ENCODE results near the gene GNAS. TPM values are rescaled to one million over a fixed set of nuclear protein-coding genes. Genes with fewer than 3 reads are reported as not detected.

Gene GNAS
- total RNA-seq: 483 TPM
- polyA plus RNA-seq: 784 TPM

DNA sequence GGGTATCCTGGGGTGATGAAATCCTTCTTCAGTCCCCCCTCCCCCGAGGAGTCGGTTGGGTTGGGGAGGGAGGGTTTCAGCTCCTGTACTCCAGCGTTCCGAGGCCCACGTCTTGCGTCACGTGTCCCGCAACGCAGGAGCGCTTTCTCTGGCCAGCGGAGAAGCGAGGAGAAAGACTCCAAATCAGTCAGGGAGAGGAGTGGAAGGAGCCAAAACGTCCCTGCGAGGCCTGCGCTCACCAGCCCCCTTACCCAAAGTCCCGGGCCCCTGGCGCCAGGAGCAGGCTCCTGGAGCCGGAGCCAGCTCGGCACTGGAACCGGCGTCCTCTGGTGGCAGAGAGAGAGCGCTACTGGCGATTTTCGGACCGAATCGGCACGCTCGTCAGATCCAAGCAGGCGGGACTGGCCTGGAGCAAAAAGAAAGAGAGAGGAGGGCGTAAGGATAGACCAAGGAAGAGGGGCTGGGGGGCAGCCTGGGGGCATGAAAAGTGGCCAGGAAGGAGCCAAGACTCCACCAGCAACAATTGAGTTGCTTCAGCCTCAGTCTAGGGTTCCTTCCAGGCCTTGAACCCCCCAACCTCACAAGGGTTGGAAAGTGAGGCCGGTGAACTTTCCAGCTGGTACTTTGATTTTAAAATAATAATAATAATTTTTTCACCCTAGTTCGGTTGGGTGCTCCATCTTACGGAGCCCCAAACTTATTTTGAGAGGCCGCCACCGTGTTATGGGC, at the start of gene GNAS:
GNAS (plus strand) TSS at position 174 of the 729 bp plus-strand sequence.
- Histone ChIP-seq H3K4me3 (ENCODE audit: low read depth, low read length) (peak within 1 kb of the TSS; percentile 1), H3K27ac (ENCODE audit: low read depth) (no peak within 1 kb of the TSS), H3K4me1 (ENCODE audit: insufficient read depth) (no peaks in the 10 kb centered on the region), H3K36me3 (ENCODE audit: insufficient read depth) (no peaks in the 10 kb centered on the region)
- no peak for DNase-seq (ENCODE audit: extremely low spot score)
- WGBS: 36% methylated on average over 35 of the region's 35 CpGs

DNA sequence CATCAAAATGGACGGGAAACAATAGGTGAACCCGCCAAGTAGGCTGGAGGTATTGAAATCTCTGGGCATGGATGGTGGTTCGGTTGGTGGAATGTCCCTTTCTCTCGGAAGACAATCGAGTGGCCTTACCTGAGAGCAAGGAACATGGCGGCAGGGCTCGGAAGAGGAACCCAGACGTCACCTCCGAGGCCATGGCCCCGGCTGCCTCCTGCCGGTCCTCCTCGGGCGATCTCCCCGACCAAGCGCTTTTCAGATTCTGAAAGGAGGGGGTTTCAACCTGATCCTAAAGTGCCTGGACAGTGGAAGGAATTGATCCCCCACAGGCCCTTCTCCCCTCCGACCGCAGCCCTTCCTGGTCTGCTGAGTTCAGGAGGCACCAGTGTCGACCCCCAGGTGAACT, 49.0 kb upstream of the GNAS start:
- no peak overlapping the region for H3K27ac ChIP-seq (ENCODE audit: low read depth)
- no peak for DNase-seq (ENCODE audit: extremely low spot score)
- no peaks in the 10 kb centered on the region for H3K4me1 ChIP-seq (ENCODE audit: insufficient read depth)
- no peaks in the 10 kb centered on the region for H3K36me3 ChIP-seq (ENCODE audit: insufficient read depth)
- WGBS: 93% methylated on average over 18 of the region's 18 CpGs
- H3K4me3 ChIP-seq (ENCODE audit: low read depth, low read length): no peak overlapping the region

DNA sequence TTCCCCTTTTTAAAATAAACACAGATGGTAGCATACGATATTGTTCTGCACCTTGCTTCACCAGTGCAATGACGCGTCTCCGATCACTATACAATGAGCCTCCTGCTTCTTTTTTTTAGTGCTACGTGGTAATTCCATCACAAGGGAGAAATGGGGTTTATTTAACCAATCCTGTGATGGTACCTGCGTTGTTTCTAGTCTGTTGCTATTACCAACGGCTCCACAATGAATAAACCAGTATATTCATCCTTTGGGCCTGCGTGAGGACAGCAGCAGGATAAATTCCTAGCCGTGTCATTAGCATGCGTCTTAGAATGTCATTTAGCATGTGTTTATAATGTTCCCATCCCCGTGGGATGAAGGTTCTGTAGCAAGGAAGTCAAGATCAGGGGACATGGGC, 44.7 kb upstream of the GNAS start:
- Histone ChIP-seq H3K4me1 (ENCODE audit: insufficient read depth) (no peaks in the 10 kb centered on the region), H3K27ac (ENCODE audit: low read depth) (no peak overlapping the region), H3K36me3 (ENCODE audit: insufficient read depth) (no peaks in the 10 kb centered on the region), H3K4me3 (ENCODE audit: low read depth, low read length) (no peak overlapping the region)
- no peak for DNase-seq (ENCODE audit: extremely low spot score)
- 79% methylated on average over 11 of the region's 11 CpGs for WGBS

DNA sequence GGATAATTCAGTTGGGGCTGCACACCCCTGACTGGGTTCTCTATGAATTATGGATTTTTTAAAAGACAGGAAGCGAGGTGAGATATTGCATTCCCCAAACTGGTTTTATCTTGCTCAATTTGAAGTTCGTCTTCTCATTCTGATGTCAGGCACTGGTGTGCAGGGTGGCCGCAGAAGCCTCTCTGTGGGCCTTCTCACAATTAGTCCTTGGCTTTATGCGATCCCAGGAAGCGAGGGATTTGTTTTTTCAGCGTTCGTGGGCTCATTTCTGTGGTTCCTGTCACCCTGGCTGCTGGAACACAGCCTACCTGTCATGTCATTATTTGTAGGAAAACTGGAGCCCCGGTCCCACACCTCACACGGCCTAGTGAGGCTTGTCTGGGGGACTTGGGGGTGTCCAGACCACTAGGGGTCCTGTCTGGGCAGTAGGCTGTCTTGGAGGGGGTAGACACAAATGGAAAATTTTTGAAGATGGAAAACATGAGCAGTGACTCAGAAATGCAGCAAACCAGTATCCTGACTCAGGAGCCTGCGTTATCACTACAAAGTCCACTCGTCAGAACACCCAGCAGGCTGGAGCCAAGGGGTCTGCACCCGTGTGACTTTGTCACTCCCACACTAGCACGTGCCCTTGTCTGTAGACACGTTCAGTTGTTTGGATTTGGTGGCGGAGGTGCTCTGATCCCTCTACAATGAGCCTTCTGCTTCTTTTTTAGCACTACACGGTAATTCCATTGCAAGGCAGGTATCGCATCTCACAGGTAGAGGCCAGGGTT, 44.1 kb upstream of the GNAS start:
- H3K36me3 ChIP-seq (ENCODE audit: insufficient read depth): no peaks in the 10 kb centered on the region
- H3K4me3 ChIP-seq (ENCODE audit: low read depth, low read length): no peak overlapping the region
- no peak for DNase-seq (ENCODE audit: extremely low spot score)
- 62% methylated on average over 17 of the region's 17 CpGs for WGBS
- no peaks in the 10 kb centered on the region for H3K4me1 ChIP-seq (ENCODE audit: insufficient read depth)
- H3K27ac ChIP-seq (ENCODE audit: low read depth): no peak overlapping the region

DNA sequence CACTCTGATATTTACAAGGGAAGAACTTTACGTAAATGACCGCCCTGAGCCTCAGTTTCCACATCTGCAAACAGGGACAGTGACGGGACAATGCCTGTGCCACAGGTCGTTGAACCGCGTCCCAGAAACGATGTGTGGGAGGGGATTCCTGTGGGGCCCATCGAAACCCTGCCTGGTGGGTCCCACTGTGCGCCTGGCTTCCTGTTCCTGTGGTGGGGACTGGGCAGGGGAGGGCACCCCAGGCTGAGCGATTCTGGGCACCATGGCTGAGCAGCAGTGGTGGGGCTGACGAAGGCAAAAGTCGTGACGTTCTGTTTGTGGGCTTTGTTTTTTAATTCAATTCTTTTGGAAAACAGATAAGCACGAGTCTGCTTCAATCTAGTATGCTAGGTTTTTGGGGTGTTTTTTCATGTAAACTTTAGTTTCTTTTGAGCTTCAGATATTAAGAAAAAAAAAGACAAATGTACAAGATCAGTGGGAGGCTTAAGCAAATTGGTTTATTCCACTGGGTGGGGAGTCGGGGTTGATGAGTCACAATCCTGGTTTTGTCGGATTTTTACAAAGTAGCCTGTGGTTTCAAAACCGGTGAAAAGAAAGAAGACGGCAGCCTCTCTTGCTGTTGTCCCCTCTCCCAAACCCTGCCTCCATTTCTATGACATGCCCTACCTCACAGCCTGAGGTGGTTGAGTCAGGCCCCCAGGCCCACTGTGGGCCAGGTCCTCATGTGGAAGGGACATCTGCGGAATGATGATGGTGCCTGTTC, 42.2 kb upstream of the GNAS start:
- Histone ChIP-seq H3K4me3 (ENCODE audit: low read depth, low read length) (no peak overlapping the region), H3K4me1 (ENCODE audit: insufficient read depth) (no peaks in the 10 kb centered on the region), H3K27ac (ENCODE audit: low read depth) (no peak overlapping the region), H3K36me3 (ENCODE audit: insufficient read depth) (no peaks in the 10 kb centered on the region)
- DNase-seq (ENCODE audit: extremely low spot score): no peak
- WGBS: 80% methylated on average over 19 of the region's 19 CpGs

DNA sequence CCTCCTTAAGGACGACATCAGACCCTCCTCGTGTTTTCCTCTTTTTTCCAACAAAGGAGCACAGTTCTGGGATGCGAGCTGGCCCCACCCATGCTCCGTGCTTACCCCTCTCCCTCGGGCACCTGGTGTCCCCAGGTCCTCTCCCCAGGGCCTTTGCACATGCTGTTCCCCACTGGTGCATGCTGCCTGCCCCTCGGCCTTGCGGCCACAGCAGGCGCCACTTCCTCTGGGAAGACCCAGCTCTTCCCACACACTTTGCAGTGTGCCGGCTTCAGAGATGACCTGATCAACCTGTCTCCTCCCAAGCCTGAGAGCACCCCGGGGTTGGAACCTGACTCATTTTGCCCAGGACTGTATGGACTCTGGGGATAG, 41.7 kb upstream of the GNAS start:
- 89% methylated on average over 10 of the region's 10 CpGs for WGBS
- Histone ChIP-seq H3K4me1 (ENCODE audit: insufficient read depth) (no peaks in the 10 kb centered on the region), H3K4me3 (ENCODE audit: low read depth, low read length) (no peak overlapping the region), H3K36me3 (ENCODE audit: insufficient read depth) (no peaks in the 10 kb centered on the region), H3K27ac (ENCODE audit: low read depth) (no peak overlapping the region)
- no peak for DNase-seq (ENCODE audit: extremely low spot score)

DNA sequence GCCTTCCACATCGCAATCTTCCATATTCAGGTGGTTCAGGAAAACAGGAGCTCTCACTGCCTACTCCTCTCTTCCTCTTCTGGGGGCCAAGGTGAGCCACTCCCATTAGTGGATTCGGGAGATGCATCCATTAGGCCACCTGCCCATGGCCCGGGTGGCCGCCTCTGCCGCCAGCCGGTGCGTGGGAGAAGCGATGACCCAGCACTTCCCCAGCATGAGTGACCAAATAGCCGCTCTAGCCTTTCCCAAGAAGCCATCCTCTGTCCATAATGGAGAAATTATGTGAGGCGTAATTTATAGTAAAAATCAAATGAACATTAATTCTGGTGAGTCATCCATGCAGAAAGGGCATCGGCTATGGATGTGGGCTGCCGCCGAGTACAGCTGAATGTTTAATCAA, 41.2 kb upstream of the GNAS start:
- Histone ChIP-seq H3K4me3 (ENCODE audit: low read depth, low read length) (no peak overlapping the region), H3K36me3 (ENCODE audit: insufficient read depth) (no peaks in the 10 kb centered on the region), H3K4me1 (ENCODE audit: insufficient read depth) (no peaks in the 10 kb centered on the region), H3K27ac (ENCODE audit: low read depth) (no peak overlapping the region)
- DNase-seq (ENCODE audit: extremely low spot score): no peak
- WGBS: 93% methylated on average over 13 of the region's 13 CpGs

DNA sequence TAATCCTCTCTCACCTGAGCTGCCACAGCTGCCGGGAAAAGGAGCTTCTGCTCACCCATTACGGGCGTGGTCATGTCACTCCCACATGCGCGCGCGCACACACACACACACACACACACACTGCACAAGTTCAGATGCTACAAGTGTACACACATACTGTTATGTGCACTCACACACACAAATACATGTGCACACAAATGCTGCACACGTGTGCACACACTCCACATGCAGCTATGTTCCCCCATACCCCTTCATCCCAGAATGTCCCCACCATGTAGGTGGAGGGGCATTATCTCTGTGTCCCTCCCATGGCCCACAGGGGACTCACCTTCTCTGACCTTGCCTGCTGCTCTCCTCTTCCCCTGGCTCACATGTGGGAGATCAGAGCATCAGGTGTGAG, 39.1 kb upstream of the GNAS start:
- no peak for DNase-seq (ENCODE audit: extremely low spot score)
- Histone ChIP-seq H3K4me3 (ENCODE audit: low read depth, low read length) (no peak overlapping the region), H3K27ac (ENCODE audit: low read depth) (no peak overlapping the region), H3K4me1 (ENCODE audit: insufficient read depth) (no peaks in the 10 kb centered on the region), H3K36me3 (ENCODE audit: insufficient read depth) (no peaks in the 10 kb centered on the region)
- WGBS: 88% methylated on average over 8 of the region's 8 CpGs

DNA sequence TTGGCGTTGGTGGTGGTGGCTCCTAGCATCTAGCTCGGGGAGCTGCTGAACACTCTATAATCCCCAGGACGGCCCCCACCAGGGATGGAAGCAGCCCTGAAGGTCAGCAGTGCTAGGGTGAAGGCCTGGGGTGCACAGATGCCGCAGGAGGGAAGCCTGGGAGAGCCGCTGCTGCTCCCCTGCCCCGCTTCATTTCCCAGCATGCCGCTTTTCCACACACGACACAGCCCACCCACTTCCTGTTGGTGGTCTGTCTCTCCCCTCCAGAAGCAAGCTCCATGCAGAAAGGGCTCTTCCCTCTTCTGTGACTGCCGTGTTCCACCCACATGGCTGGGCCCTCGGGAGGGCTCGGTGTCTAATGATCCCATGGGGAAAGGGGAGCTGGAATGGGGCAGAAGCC, 37.1 kb upstream of the GNAS start:
- no peak for DNase-seq (ENCODE audit: extremely low spot score)
- Histone ChIP-seq H3K27ac (ENCODE audit: low read depth) (no peak overlapping the region), H3K4me1 (ENCODE audit: insufficient read depth) (no peaks in the 10 kb centered on the region), H3K36me3 (ENCODE audit: insufficient read depth) (no peaks in the 10 kb centered on the region), H3K4me3 (ENCODE audit: low read depth, low read length) (no peak overlapping the region)
- WGBS: 73% methylated on average over 11 of the region's 11 CpGs

DNA sequence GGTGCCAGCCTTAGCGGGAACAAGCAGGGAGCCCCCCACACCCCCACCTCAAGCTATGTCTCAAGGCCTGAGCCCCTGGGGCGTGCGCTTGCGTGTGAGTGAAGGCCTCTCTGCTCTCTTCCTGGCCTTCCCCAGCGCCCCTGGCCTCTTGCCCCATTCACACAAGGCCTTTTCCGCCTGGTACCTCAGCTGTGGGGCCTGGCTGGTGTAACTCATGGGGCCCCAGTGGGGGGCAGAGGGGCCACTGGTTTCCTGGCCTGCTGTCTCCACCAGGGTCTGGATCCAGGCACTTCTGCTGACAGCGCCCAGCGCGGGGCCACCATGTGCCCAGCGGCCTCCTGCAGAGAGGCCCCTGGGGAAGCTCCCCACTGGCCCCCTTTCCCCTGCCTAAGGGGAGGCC, 36.5 kb upstream of the GNAS start:
- Histone ChIP-seq H3K4me1 (ENCODE audit: insufficient read depth) (no peaks in the 10 kb centered on the region), H3K4me3 (ENCODE audit: low read depth, low read length) (no peak overlapping the region), H3K27ac (ENCODE audit: low read depth) (no peak overlapping the region), H3K36me3 (ENCODE audit: insufficient read depth) (no peaks in the 10 kb centered on the region)
- WGBS: 92% methylated on average over 10 of the region's 10 CpGs
- no peak for DNase-seq (ENCODE audit: extremely low spot score)

DNA sequence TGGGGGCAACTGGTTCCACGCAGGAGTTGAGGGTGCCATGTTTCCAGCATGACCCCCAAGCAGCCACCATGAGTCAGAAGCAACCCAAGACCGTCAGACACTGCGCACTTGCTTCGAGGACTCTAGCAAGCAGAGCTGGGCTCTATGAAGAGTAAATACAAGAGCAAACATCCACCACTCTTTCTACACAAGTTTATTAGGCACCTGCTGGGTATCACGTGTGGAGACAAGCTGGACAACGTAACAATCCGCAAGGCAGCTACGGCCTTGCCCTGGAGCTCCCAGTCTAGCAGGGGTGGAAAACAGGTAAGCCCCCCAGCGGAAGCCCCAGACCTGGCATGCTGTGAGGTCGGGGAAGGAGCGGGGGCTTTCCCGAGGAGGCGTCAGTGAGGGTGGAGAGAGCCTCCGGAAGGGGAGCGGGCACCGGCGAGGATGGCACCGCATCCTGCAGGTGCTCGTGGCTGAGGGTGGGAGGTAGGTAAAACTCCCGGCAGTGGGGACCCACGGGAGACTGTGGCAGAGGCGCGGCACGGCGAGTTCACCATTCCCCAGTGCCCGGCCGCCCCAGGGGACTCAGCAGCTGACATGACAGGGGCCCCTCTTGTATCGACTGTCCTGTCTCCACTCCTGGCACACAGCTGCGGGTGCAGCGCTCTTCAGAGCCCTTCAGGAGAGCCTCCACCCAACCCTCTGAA, 35.4 kb upstream of the GNAS start:
- no peaks in the 10 kb centered on the region for H3K4me1 ChIP-seq (ENCODE audit: insufficient read depth)
- H3K27ac ChIP-seq (ENCODE audit: low read depth): no peak overlapping the region
- H3K36me3 ChIP-seq (ENCODE audit: insufficient read depth): no peaks in the 10 kb centered on the region
- H3K4me3 ChIP-seq (ENCODE audit: low read depth, low read length): no peak overlapping the region
- DNase-seq (ENCODE audit: extremely low spot score): no peak
- 93% methylated on average over 30 of the region's 30 CpGs for WGBS

DNA sequence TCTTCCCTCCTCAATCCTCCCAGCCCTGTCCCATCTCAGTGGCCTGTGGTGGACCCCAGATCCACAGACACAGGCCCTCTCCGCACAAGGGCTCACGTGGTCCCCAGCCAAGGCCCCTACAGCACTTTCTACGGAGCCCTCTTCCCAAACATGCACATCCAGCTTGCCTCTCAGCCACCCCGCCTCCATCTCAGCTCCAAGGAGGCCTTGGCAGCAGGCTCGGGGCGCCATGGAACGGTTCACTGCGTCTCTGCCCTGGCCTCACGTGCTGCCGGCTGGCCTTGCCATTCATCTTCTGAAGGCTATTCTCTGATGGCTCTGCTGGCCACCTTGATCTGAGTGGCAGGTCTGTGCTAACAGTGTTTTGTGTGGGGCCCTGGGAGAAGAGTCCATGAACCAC, 34.8 kb upstream of the GNAS start:
- 92% methylated on average over 10 of the region's 10 CpGs for WGBS
- H3K4me3 ChIP-seq (ENCODE audit: low read depth, low read length): no peak overlapping the region
- no peak for DNase-seq (ENCODE audit: extremely low spot score)
- H3K27ac ChIP-seq (ENCODE audit: low read depth): no peak overlapping the region
- no peaks in the 10 kb centered on the region for H3K36me3 ChIP-seq (ENCODE audit: insufficient read depth)
- no peaks in the 10 kb centered on the region for H3K4me1 ChIP-seq (ENCODE audit: insufficient read depth)

DNA sequence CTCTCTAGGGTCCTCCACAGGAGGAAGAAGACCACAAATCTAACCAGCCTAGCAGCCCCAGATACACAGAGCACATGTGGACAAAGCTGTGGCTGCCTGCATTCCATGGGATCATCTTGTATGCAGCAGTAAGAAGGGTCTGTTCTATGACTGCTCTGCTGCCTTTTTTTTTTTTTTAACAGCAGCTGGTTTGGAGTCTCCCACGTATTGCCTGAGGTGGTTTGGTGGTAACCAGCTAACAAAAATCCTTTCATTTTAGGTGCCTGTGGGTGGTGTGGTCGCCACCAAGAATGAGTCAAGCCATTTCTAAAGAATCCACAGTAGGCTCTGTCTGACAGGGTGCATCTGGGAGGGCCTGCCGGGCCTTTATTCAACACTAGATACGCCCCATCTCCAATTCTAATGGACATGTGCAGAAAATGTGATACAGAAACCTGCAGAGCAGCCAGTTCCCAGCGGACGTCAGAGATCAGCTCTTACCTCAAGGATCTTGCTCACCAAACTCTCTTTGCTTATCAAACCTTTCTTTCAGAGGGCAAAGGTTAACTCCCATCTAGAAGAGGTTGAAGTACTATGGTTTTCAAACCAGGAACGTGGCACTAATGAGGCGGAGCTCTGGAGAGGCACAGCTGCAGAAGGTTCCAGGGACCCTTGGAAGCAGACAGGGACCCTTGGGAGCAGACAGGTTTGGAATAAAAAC, 33.8 kb upstream of the GNAS start:
- no peak for DNase-seq (ENCODE audit: extremely low spot score)
- H3K4me3 ChIP-seq (ENCODE audit: low read depth, low read length): no peak overlapping the region
- H3K36me3 ChIP-seq (ENCODE audit: insufficient read depth): no peaks in the 10 kb centered on the region
- WGBS: 75% methylated on average over 8 of the region's 8 CpGs
- H3K27ac ChIP-seq (ENCODE audit: low read depth): no peak overlapping the region
- H3K4me1 ChIP-seq (ENCODE audit: insufficient read depth): no peaks in the 10 kb centered on the region

All from urinary bladder (tissue), 4 donors.